Loucy (cell line): ENCODE data around the gene PDIA6.

Experiments
- H2AFZ ChIP-seq: fragments of 200-600 bp; sonication (generic); 2 replicates; pipeline ENCODE4 v1.6.0; 2016; ENCODE audit warnings: antibody characterized with exemption, mild to moderate bottlenecking, low read length, moderate library complexity
- H3F3A ChIP-seq: fragments of 200-600 bp; 2 replicates; pipeline ENCODE4 v1.6.0; 2016; ENCODE audit warnings: antibody characterized with exemption, low read depth, mild to moderate bottlenecking
- H3K27me3 ChIP-seq: fragments of 200-600 bp; sonication (generic); 2 replicates; pipeline ENCODE4 v1.6.1; 2014; ENCODE audit warnings: low read length, mild to moderate bottlenecking; ENCODE audit not compliant: insufficient read depth, poor library complexity, severe bottlenecking
- H3K36me3 ChIP-seq: fragments of 200-600 bp; sonication (generic); 2 replicates; pipeline ENCODE4 v1.6.1; 2016; ENCODE audit warnings: low read length; ENCODE audit not compliant: insufficient read depth
- H3K4me1 ChIP-seq: fragments of 200-600 bp; sonication (generic); 2 replicates; pipeline ENCODE4 v1.5.1; 2014; ENCODE audit warnings: low read length, mild to moderate bottlenecking; ENCODE audit not compliant: insufficient read depth, poor library complexity, severe bottlenecking
- H3K4me2 ChIP-seq: fragments of 200-600 bp; sonication (generic); 2 replicates; pipeline ENCODE4 v1.6.0; 2014; ENCODE audit warnings: antibody characterized with exemption, low read length, low read depth, mild to moderate bottlenecking; ENCODE audit not compliant: poor library complexity, severe bottlenecking
- H3K4me3 ChIP-seq: fragments of 200-600 bp; sonication (generic); 2 replicates; pipeline ENCODE4 v1.5.1; 2014; ENCODE audit warnings: low read length, mild to moderate bottlenecking, mixed read lengths; ENCODE audit not compliant: poor library complexity, severe bottlenecking
- H3K79me2 ChIP-seq: fragments of 200-600 bp; sonication (generic); 2 replicates; pipeline ENCODE4 v1.6.1; 2014; ENCODE audit warnings: low read length; ENCODE audit not compliant: insufficient read depth
- H3K9ac ChIP-seq: fragments of 200-600 bp; sonication (generic); 2 replicates; pipeline ENCODE4 v1.6.0; 2014; ENCODE audit warnings: mild to moderate bottlenecking, low read depth, low read length, moderate library complexity; ENCODE audit not compliant: poor library complexity, severe bottlenecking
- H3K9me2 ChIP-seq: fragments of 200-600 bp; sonication (generic); replicated peaks from 2 replicates; pipeline ENCODE4 v1.6.1; 2016; ENCODE audit warnings: low read depth, low read length, mixed read lengths
- H3K9me3 ChIP-seq: fragments of 200-600 bp; sonication (generic); 2 replicates; pipeline ENCODE4 v1.6.1; 2014; ENCODE audit warnings: mild to moderate bottlenecking, antibody characterized with exemption, low read length, low read depth; ENCODE audit not compliant: insufficient read depth
- H4K20me1 ChIP-seq: fragments of 200-600 bp; sonication (generic); 2 replicates; pipeline ENCODE4 v1.6.0; 2014; ENCODE audit warnings: antibody characterized with exemption, low read length, mild to moderate bottlenecking; ENCODE audit not compliant: insufficient read depth, poor library complexity, severe bottlenecking
- CTCF ChIP-seq: fragments of 200-600 bp; sonication (generic); conservative IDR thresholded peaks from 2 replicates; pipeline ENCODE4 v1.5.1; 2014; ENCODE audit warnings: mild to moderate bottlenecking, antibody characterized with exemption, low read length
- EZH2phosphoT487 ChIP-seq: fragments of 200-600 bp; IDR thresholded peaks from 2 replicates; pipeline ENCODE4 v1.6.1; 2018; ENCODE audit warnings: antibody characterized with exemption, mild to moderate bottlenecking, moderate library complexity, borderline replicate concordance

Gene PDIA6

GRCh38 chr2:10765461-10765860, 47.1 kb downstream of the PDIA6 start:
- Histone ChIP-seq H3K36me3 (no peaks in the 10 kb centered on the region), H3K4me1 (no peaks in the 10 kb centered on the region), H3K9ac (no peak overlapping the region), H3K9me2 (no peaks in the 10 kb centered on the region), H3K4me2 (no peak overlapping the region), H4K20me1 (no peaks in the 10 kb centered on the region), H3K4me3 (no peak overlapping the region), H3K27me3 (no peaks in the 10 kb centered on the region), H3K9me3 (no peaks in the 10 kb centered on the region), H3F3A (no peaks in the 10 kb centered on the region), H3K79me2 (no peaks in the 10 kb centered on the region), H2AFZ (no peak overlapping the region)
- TF ChIP-seq CTCF (no peak), EZH2phosphoT487 (no peak)

GRCh38 chr2:10764896-10765295, 47.7 kb downstream of the PDIA6 start:
- Histone ChIP-seq H3K4me2 (no peak overlapping the region), H3K36me3 (no peaks in the 10 kb centered on the region), H2AFZ (no peak overlapping the region), H3K4me1 (no peaks in the 10 kb centered on the region), H3K9me3 (no peaks in the 10 kb centered on the region), H4K20me1 (no peaks in the 10 kb centered on the region), H3K4me3 (no peak overlapping the region), H3K9ac (no peak overlapping the region), H3K27me3 (no peaks in the 10 kb centered on the region), H3F3A (no peaks in the 10 kb centered on the region), H3K9me2 (no peaks in the 10 kb centered on the region), H3K79me2 (no peaks in the 10 kb centered on the region)
- TF ChIP-seq CTCF (no peak), EZH2phosphoT487 (no peak)

GRCh38 chr2:10764096-10764785, 48.3 kb downstream of the PDIA6 start:
- H3F3A ChIP-seq = no peaks in the 10 kb centered on the region
- H3K79me2 ChIP-seq = no peaks in the 10 kb centered on the region
- H3K27me3 ChIP-seq = no peaks in the 10 kb centered on the region
- TF ChIP-seq CTCF = no peak
- no peak for TF ChIP-seq EZH2phosphoT487
- no peaks in the 10 kb centered on the region for H3K36me3 ChIP-seq
- H3K9me2 ChIP-seq = no peaks in the 10 kb centered on the region
- no peak overlapping the region for H2AFZ ChIP-seq
- no peaks in the 10 kb centered on the region for H3K9me3 ChIP-seq
- H3K4me3 ChIP-seq = no peak overlapping the region
- H3K4me1 ChIP-seq = no peaks in the 10 kb centered on the region
- H4K20me1 ChIP-seq = no peaks in the 10 kb centered on the region
- no peak overlapping the region for H3K9ac ChIP-seq
- no peak overlapping the region for H3K4me2 ChIP-seq
